ENCODE measurements around the gene PAFAH1B1.

The PAFAH1B1 gene

GRCh38 chr17:2718150-2718938 is 124.9 kb downstream of the PAFAH1B1 start:
- no peaks in the 10 kb centered on the region for H3K9me3 ChIP-seq (ENCODE audit: control insufficient read depth in 2 of 2, low read length in 2 of 2)
- H3K27me3 ChIP-seq (ENCODE audit: control insufficient read depth in 2 of 2, insufficient read depth in 2 of 2, low read length in 2 of 2) = no peaks in the 10 kb centered on the region
- peaks cover 0 to 2% of the 10 kb centered on the region in 2 donors for H3K4me1 ChIP-seq (ENCODE audit: control insufficient read depth in 2 of 2, insufficient read depth in 2 of 2, low read length in 2 of 2)
- no peak overlapping the region for H3K4me3 ChIP-seq (ENCODE audit: low read length in 2 of 2)
- H3K36me3 ChIP-seq (ENCODE audit: control insufficient read depth in 2 of 2, insufficient read depth in 2 of 2, low read length in 2 of 2) = no peaks in the 10 kb centered on the region
- peak overlapping the region in 1 of 2 donors; percentile 15 for H3K27ac ChIP-seq (ENCODE audit: low read depth in 2 of 2, low read length in 2 of 2)
- H3K9ac ChIP-seq (ENCODE audit: low read depth in 1 of 2, low read length in 2 of 2) = no peak overlapping the region

GRCh38 chr17:2719861-2720260 is 126.4 kb downstream of the PAFAH1B1 start:
- H3K36me3 ChIP-seq (ENCODE audit: control insufficient read depth in 2 of 2, insufficient read depth in 2 of 2, low read length in 2 of 2) = no peaks in the 10 kb centered on the region
- H3K27me3 ChIP-seq (ENCODE audit: control insufficient read depth in 2 of 2, insufficient read depth in 2 of 2, low read length in 2 of 2) = no peaks in the 10 kb centered on the region
- H3K27ac ChIP-seq (ENCODE audit: low read depth in 2 of 2, low read length in 2 of 2) = no peak overlapping the region

DNA sequence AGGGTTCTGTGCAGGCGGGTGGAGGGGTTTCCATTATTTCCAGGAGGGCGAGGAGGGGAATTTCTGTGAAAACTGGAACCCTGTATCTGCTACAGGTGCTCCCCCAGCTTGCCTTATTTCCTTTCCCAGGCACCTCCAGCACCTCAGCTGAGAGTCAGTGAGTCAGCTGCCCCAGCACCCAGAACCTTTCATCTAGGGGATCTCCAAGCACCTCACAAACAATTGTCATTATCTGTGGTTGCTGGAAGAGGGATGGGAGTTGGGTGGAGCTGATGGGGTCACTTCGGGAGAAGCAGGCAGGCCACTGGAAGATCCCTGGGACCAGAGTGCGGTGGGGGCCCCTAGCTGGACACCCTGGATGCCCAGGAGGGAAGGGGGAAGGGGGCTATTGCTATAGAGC is 128.1 kb downstream of the PAFAH1B1 start:
- Histone ChIP-seq H3K27me3 (ENCODE audit: control insufficient read depth in 2 of 2, insufficient read depth in 2 of 2, low read length in 2 of 2) (peaks cover 0 to 4% of the 10 kb centered on the region in 2 donors), H3K9ac (ENCODE audit: low read depth in 1 of 2, low read length in 2 of 2) (no peak overlapping the region), H3K4me1 (ENCODE audit: control insufficient read depth in 2 of 2, insufficient read depth in 2 of 2, low read length in 2 of 2) (peaks cover 0 to 7% of the 10 kb centered on the region in 2 donors), H3K36me3 (ENCODE audit: control insufficient read depth in 2 of 2, insufficient read depth in 2 of 2, low read length in 2 of 2) (no peaks in the 10 kb centered on the region), H3K9me3 (ENCODE audit: control insufficient read depth in 2 of 2, low read length in 2 of 2) (no peaks in the 10 kb centered on the region), H3K27ac (ENCODE audit: low read depth in 2 of 2, low read length in 2 of 2) (no peak overlapping the region), H3K4me3 (ENCODE audit: low read length in 2 of 2) (no peak overlapping the region)

More at GRCh38 chr17:2719861-2720260, 126.4 kb downstream of the PAFAH1B1 start:
- H3K9ac ChIP-seq (ENCODE audit: low read depth in 1 of 2, low read length in 2 of 2) = no peak overlapping the region
- no peaks in the 10 kb centered on the region for H3K9me3 ChIP-seq (ENCODE audit: control insufficient read depth in 2 of 2, low read length in 2 of 2)
- H3K4me3 ChIP-seq (ENCODE audit: low read length in 2 of 2) = no peak overlapping the region
- peaks cover 0 to 5% of the 10 kb centered on the region in 2 donors for H3K4me1 ChIP-seq (ENCODE audit: control insufficient read depth in 2 of 2, insufficient read depth in 2 of 2, low read length in 2 of 2)

GRCh38 chr17:2722611-2723010 is 129.2 kb downstream of the PAFAH1B1 start:
- Histone ChIP-seq H3K36me3 (ENCODE audit: control insufficient read depth in 2 of 2, insufficient read depth in 2 of 2, low read length in 2 of 2) (no peaks in the 10 kb centered on the region), H3K27me3 (ENCODE audit: control insufficient read depth in 2 of 2, insufficient read depth in 2 of 2, low read length in 2 of 2) (peaks cover 0 to 4% of the 10 kb centered on the region in 2 donors), H3K9ac (ENCODE audit: low read depth in 1 of 2, low read length in 2 of 2) (no peak overlapping the region), H3K4me1 (ENCODE audit: control insufficient read depth in 2 of 2, insufficient read depth in 2 of 2, low read length in 2 of 2) (peaks cover 0 to 7% of the 10 kb centered on the region in 2 donors), H3K4me3 (ENCODE audit: low read length in 2 of 2) (no peak overlapping the region), H3K9me3 (ENCODE audit: control insufficient read depth in 2 of 2, low read length in 2 of 2) (no peaks in the 10 kb centered on the region), H3K27ac (ENCODE audit: low read depth in 2 of 2, low read length in 2 of 2) (no peak overlapping the region)

DNA sequence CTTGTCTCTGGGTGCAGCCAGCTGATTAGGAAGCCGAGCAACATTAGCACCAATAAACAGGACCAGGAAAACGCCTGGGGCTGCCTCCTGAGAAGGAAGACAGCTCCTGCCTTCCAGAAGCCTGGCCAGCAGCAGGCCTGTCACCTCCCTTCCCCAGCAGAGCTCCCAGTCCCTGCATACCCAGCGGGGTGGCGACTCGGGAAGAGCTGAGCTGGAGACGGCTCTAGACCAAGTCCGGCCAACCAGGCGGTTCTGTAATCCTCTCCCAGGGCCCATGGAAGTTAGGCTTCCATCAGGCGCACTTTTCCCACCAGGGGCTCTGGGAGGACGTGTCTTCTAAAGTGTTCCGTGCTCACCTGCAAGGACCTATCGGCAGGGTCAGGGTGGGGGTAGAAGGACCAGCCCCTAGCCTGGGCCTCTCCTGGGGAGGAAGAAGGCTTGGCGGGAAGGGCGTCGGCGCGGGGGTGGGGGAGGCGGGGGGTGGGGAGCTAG is 130.1 kb downstream of the PAFAH1B1 start:
- peak overlapping the region; percentile 6 to 60 for H3K4me3 ChIP-seq (ENCODE audit: low read length in 2 of 2)
- H3K36me3 ChIP-seq (ENCODE audit: control insufficient read depth in 2 of 2, insufficient read depth in 2 of 2, low read length in 2 of 2) = no peaks in the 10 kb centered on the region
- peak overlapping the region; percentile 41 to 56 for H3K9ac ChIP-seq (ENCODE audit: low read depth in 1 of 2, low read length in 2 of 2)
- peak overlapping the region; percentile 82 to 84 for H3K27ac ChIP-seq (ENCODE audit: low read depth in 2 of 2, low read length in 2 of 2)
- peaks cover 0 to 4% of the 10 kb centered on the region in 2 donors for H3K27me3 ChIP-seq (ENCODE audit: control insufficient read depth in 2 of 2, insufficient read depth in 2 of 2, low read length in 2 of 2)
- H3K9me3 ChIP-seq (ENCODE audit: control insufficient read depth in 2 of 2, low read length in 2 of 2) = no peaks in the 10 kb centered on the region
- peaks cover 0 to 7% of the 10 kb centered on the region in 2 donors for H3K4me1 ChIP-seq (ENCODE audit: control insufficient read depth in 2 of 2, insufficient read depth in 2 of 2, low read length in 2 of 2)

DNA sequence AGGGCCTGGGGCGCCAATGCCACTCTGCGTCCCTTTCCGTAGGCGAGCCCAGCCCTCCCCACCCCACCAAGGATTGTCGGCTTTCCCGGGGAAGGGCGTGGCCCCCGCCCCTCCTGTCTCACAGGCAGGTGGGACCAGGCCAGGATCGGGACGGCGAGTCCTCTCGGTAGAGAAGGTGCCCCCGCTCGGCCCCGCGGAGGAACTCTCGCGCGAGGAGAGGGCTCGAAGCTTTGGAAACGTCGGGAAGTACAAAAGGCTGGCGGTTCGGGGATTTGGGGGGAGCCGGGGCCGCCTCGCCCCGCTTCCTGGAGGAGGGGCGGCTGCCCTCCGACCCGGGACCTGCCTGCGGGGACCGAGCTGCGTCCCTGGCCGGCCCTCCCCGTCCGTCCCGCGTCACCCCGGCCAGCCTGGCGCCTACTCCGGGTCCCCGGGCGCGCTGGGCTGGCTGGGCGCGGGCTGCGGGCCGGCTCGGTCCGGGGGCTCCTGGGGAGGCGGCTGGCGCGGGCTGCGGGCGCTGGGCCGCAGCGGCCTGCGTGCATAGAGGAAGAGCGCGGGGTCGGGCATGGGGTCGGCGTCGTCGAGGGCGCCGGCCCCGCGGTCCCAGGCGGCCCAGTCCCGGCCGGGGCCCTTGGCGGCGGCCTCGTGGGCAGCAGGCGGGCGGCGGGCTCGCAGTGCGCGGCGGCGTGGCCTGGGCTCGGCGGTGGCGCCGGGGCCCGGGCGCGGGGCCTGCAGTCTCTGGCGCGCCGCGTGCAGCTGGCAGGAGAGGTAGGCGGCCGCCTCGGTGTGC is 130.7 kb downstream of the PAFAH1B1 start:
- H3K9ac ChIP-seq (ENCODE audit: low read depth in 1 of 2, low read length in 2 of 2) = peak overlapping the region in 1 of 2 donors; percentile 43
- H3K36me3 ChIP-seq (ENCODE audit: control insufficient read depth in 2 of 2, insufficient read depth in 2 of 2, low read length in 2 of 2) = no peaks in the 10 kb centered on the region

GRCh38 chr17:2724784-2725164 is 131.3 kb downstream of the PAFAH1B1 start:
- Histone ChIP-seq H3K9ac (ENCODE audit: low read depth in 1 of 2, low read length in 2 of 2) (peak overlapping the region in 1 of 2 donors; percentile 43), H3K36me3 (ENCODE audit: control insufficient read depth in 2 of 2, insufficient read depth in 2 of 2, low read length in 2 of 2) (no peaks in the 10 kb centered on the region), H3K4me3 (ENCODE audit: low read length in 2 of 2) (peak overlapping the region in 1 of 2 donors; percentile 30), H3K9me3 (ENCODE audit: control insufficient read depth in 2 of 2, low read length in 2 of 2) (no peaks in the 10 kb centered on the region), H3K27ac (ENCODE audit: low read depth in 2 of 2, low read length in 2 of 2) (peak overlapping the region; percentile 22 to 32), H3K27me3 (ENCODE audit: control insufficient read depth in 2 of 2, insufficient read depth in 2 of 2, low read length in 2 of 2) (peaks cover 0 to 4% of the 10 kb centered on the region in 2 donors), H3K4me1 (ENCODE audit: control insufficient read depth in 2 of 2, insufficient read depth in 2 of 2, low read length in 2 of 2) (peaks cover 0 to 7% of the 10 kb centered on the region in 2 donors)

More for the DNA sequence above, 130.7 kb downstream of the PAFAH1B1 start:
- peaks cover 0 to 4% of the 10 kb centered on the region in 2 donors for H3K27me3 ChIP-seq (ENCODE audit: control insufficient read depth in 2 of 2, insufficient read depth in 2 of 2, low read length in 2 of 2)
- H3K4me1 ChIP-seq (ENCODE audit: control insufficient read depth in 2 of 2, insufficient read depth in 2 of 2, low read length in 2 of 2) = peaks cover 0 to 7% of the 10 kb centered on the region in 2 donors
- no peaks in the 10 kb centered on the region for H3K9me3 ChIP-seq (ENCODE audit: control insufficient read depth in 2 of 2, low read length in 2 of 2)
- peak overlapping the region; percentile 35 to 41 for H3K4me3 ChIP-seq (ENCODE audit: low read length in 2 of 2)
- peak overlapping the region; percentile 82 to 84 for H3K27ac ChIP-seq (ENCODE audit: low read depth in 2 of 2, low read length in 2 of 2)

GRCh38 chr17:2730764-2731353 is 137.4 kb downstream of the PAFAH1B1 start:
- Histone ChIP-seq H3K27ac (ENCODE audit: low read depth in 2 of 2, low read length in 2 of 2) (no peak overlapping the region), H3K9ac (ENCODE audit: low read depth in 1 of 2, low read length in 2 of 2) (no peak overlapping the region), H3K27me3 (ENCODE audit: control insufficient read depth in 2 of 2, insufficient read depth in 2 of 2, low read length in 2 of 2) (no peaks in the 10 kb centered on the region), H3K9me3 (ENCODE audit: control insufficient read depth in 2 of 2, low read length in 2 of 2) (no peaks in the 10 kb centered on the region), H3K4me1 (ENCODE audit: control insufficient read depth in 2 of 2, insufficient read depth in 2 of 2, low read length in 2 of 2) (no peaks in the 10 kb centered on the region), H3K36me3 (ENCODE audit: control insufficient read depth in 2 of 2, insufficient read depth in 2 of 2, low read length in 2 of 2) (no peaks in the 10 kb centered on the region), H3K4me3 (ENCODE audit: low read length in 2 of 2) (no peak overlapping the region)

- Histone ChIP-seq H3K9me3 (ENCODE audit: control insufficient read depth in 2 of 2, low read length in 2 of 2) (no peaks in the 10 kb centered on the region), H3K36me3 (ENCODE audit: control insufficient read depth in 2 of 2, insufficient read depth in 2 of 2, low read length in 2 of 2) (no peaks in the 10 kb centered on the region), H3K4me3 (ENCODE audit: low read length in 2 of 2) (no peak overlapping the region), H3K27me3 (ENCODE audit: control insufficient read depth in 2 of 2, insufficient read depth in 2 of 2, low read length in 2 of 2) (no peaks in the 10 kb centered on the region), H3K4me1 (ENCODE audit: control insufficient read depth in 2 of 2, insufficient read depth in 2 of 2, low read length in 2 of 2) (no peaks in the 10 kb centered on the region), H3K9ac (ENCODE audit: low read depth in 1 of 2, low read length in 2 of 2) (no peak overlapping the region), H3K27ac (ENCODE audit: low read depth in 2 of 2, low read length in 2 of 2) (no peak overlapping the region)
These were observed 138.4 kb downstream of the PAFAH1B1 start for GRCh38 chr17:2731807-2732206.

All from mucosa of rectum (tissue), 2 donors.